HCT116 (cell line): ENCODE measurements around the gene PRKCZ.

ENCODE experiments used
- CTCF ChIP-seq, 3 experiments: fragments of 200-600 bp in 1 of 3; sonication (generic) in 1 of 3; IDR thresholded peaks in 2 of 3; conservative IDR thresholded peaks in 1 of 3; 2 replicates each; pipeline ENCODE4 v1.5.1; 2012 to 2017; ENCODE audit warnings: low read depth in 2 of 3, low read length in 2 of 3, antibody characterized with exemption in 1 of 3, borderline replicate concordance in 1 of 3, control low read depth in 1 of 3, mild to moderate bottlenecking in 1 of 3, mixed read lengths in 1 of 3, mixed run types in 1 of 3, moderate library complexity in 1 of 3; ENCODE audit not compliant: insufficient read depth in 1 of 3
- EZH2 ChIP-seq: fragments of 200-600 bp; sonication (generic); IDR thresholded peaks from 2 replicates; pipeline ENCODE4 v1.6.1; 2017; ENCODE audit warnings: antibody characterized with exemption, mixed run types
- EZH2phosphoT487 ChIP-seq: fragments of 200-600 bp; IDR thresholded peaks from 2 replicates; pipeline ENCODE4 v1.6.1; 2018; ENCODE audit warnings: antibody characterized with exemption, borderline replicate concordance
- JUND ChIP-seq: IDR thresholded peaks from 2 replicates; pipeline ENCODE4 v1.6.1; 2012
- MAX ChIP-seq: IDR thresholded peaks from 2 replicates; pipeline ENCODE4 v1.6.1; 2012
- POLR2A ChIP-seq: IDR thresholded peaks from 2 replicates; pipeline ENCODE4 v1.7.0; 2011; ENCODE audit warnings: borderline replicate concordance; ENCODE audit not compliant: insufficient read depth, insufficient read length; ENCODE audit errors: extremely low read depth
- POLR2AphosphoS5 ChIP-seq: IDR thresholded peaks from 2 replicates; pipeline ENCODE4 v1.6.1; 2011; ENCODE audit warnings: mild to moderate bottlenecking, low read depth, low read length, moderate library complexity
- RAD21 ChIP-seq: IDR thresholded peaks from 2 replicates; pipeline ENCODE4 v1.6.1; 2012; ENCODE audit warnings: low read depth, mild to moderate bottlenecking
- REST ChIP-seq: IDR thresholded peaks from 2 replicates; pipeline ENCODE4 v1.6.1; 2012; ENCODE audit warnings: low read depth
- SIN3A ChIP-seq: IDR thresholded peaks from 2 replicates; pipeline ENCODE4 v1.6.1; 2012; ENCODE audit warnings: low read depth
- ZBTB33 ChIP-seq: IDR thresholded peaks from 2 replicates; pipeline ENCODE4 v1.6.1; 2011; ENCODE audit warnings: mild to moderate bottlenecking, low read length, moderate library complexity; ENCODE audit not compliant: insufficient replicate concordance; ENCODE audit errors: extremely low read depth

GRCh38 chr1:2050793-2051682, 827 bp downstream of the PRKCZ start:
- TF ChIP-seq CTCF (IDR thresholded peaks at IDR 0.05 in 2 of 3, conservative IDR thresholded peaks at IDR 0.05 in 1 of 3; ENCODE audit: borderline replicate concordance in 1 of 3, insufficient read depth in 1 of 3, low read depth in 2 of 3, low read length in 2 of 3): no peak
- TF ChIP-seq POLR2AphosphoS5: no peak
- no peak for TF ChIP-seq POLR2A
- TF ChIP-seq EZH2phosphoT487: no peak
- TF ChIP-seq REST: no peak
- no peak for TF ChIP-seq JUND
- no peak for TF ChIP-seq MAX
- no peak for TF ChIP-seq EZH2
- TF ChIP-seq ZBTB33: no peak
- TF ChIP-seq SIN3A: no peak
- no peak for TF ChIP-seq RAD21
